Suprapubic skin (tissue), 4 donors: ENCODE data around the gene DNAJC1. TPM values are rescaled to one million over a fixed set of nuclear protein-coding genes. Genes with fewer than 3 reads are reported as not detected.

Experiments
- DNase-seq, 2 donors: peaks; one replicate each; pipeline ENCODE4 v3.0.0-alpha.2; 2019; ENCODE audit warnings: low spot score in 2 of 2
- H3K27ac ChIP-seq: fragments of 200-600 bp; sonication (generic); one replicate; pipeline ENCODE4 v1.5.1; 2019
- H3K27me3 ChIP-seq: fragments of 200-600 bp; sonication (generic); one replicate; pipeline ENCODE4 v1.5.1; 2019
- H3K36me3 ChIP-seq: fragments of 200-600 bp; sonication (generic); one replicate; pipeline ENCODE4 v1.5.1; 2019
- H3K4me1 ChIP-seq: fragments of 200-600 bp; sonication (generic); one replicate; pipeline ENCODE4 v1.5.1; 2019
- H3K4me3 ChIP-seq: fragments of 200-600 bp; sonication (generic); one replicate; pipeline ENCODE4 v1.5.1; 2019; ENCODE audit warnings: mild to moderate bottlenecking
- H3K9me3 ChIP-seq: fragments of 200-600 bp; sonication (generic); one replicate; pipeline ENCODE4 v1.5.1; 2019
- CTCF ChIP-seq, 2 donors: fragments of 200-600 bp in 1 of 2; fragments of 450-650 bp in 1 of 2; sonication (generic) in 1 of 2; IDR thresholded peaks; one replicate each; pipeline ENCODE4 v1.5.1; 2016 to 2019; ENCODE audit warnings: antibody characterized with exemption in 2 of 2, mild to moderate bottlenecking in 1 of 2, moderate library complexity in 1 of 2
- EP300 ChIP-seq: sonication (generic); formaldehyde crosslinking; IDR thresholded peaks from one replicate; pipeline ENCODE4 v1.6.1; 2017; ENCODE audit warnings: antibody characterized with exemption
- POLR2A ChIP-seq, 2 donors: fragments of 450-650 bp; IDR thresholded peaks; one replicate each; pipeline ENCODE4 v1.6.1; 2017; ENCODE audit warnings: antibody characterized with exemption in 2 of 2, mild to moderate bottlenecking in 2 of 2, moderate library complexity in 2 of 2
- POLR2AphosphoS5 ChIP-seq, 3 donors: sonication (generic); formaldehyde crosslinking; IDR thresholded peaks; one replicate each; pipeline ENCODE4 v1.6.1; 2017; ENCODE audit warnings: antibody characterized with exemption in 3 of 3
- WGBS: methylation state at CpG from one replicate; pipeline ENCODE4 v1.1.5; 2018; 5-methylcytosine and 5-hydroxymethylcytosine counted together
- total RNA-seq, 4 donors: library from RNA; depleted of rRNA; stranded (reverse); fragments of >200 nt; gene quantifications; one replicate each; pipeline ENCODE4 v1.1.0, GENCODE V29; 2016

The DNAJC1 gene
- total RNA-seq, 4 donors from 2014 or later, result 30.6 to 70.0 (median 61.0) TPM

- WGBS, result 0% methylated on average over 1 of the region's 1 CpG
- H3K36me3 ChIP-seq, result no peaks in the 10 kb centered on the region
- no peaks in the 10 kb centered on the region for H3K27me3 ChIP-seq
- H3K9me3 ChIP-seq, result peaks cover 5% of the 10 kb centered on the region
- TF ChIP-seq POLR2AphosphoS5 (IDR thresholded peaks at IDR 0.05) (no peak), POLR2A (IDR thresholded peaks at IDR 0.05) (no peak), CTCF (IDR thresholded peaks at IDR 0.05) (no peak)
- no peak overlapping the region for H3K27ac ChIP-seq
- DNase-seq, result no peak
- H3K4me1 ChIP-seq, result no peaks in the 10 kb centered on the region
- no peak overlapping the region for H3K4me3 ChIP-seq
These were observed 200.2 kb downstream of the DNAJC1 start for GRCh38 chr10:21803374-21803773.

GRCh38 chr10:21801609-21802008 lies 201.9 kb downstream of the DNAJC1 start:
- no peak for DNase-seq
- TF ChIP-seq EP300 (no peak), POLR2AphosphoS5 (IDR thresholded peaks at IDR 0.05) (no peak), CTCF (IDR thresholded peaks at IDR 0.05) (no peak), POLR2A (IDR thresholded peaks at IDR 0.05) (no peak)
- WGBS, result 95% methylated on average over 5 of the region's 5 CpGs
- Histone ChIP-seq H3K4me3 (no peak overlapping the region), H3K27me3 (no peaks in the 10 kb centered on the region), H3K27ac (no peak overlapping the region), H3K9me3 (peaks cover 5% of the 10 kb centered on the region), H3K36me3 (peaks cover 6% of the 10 kb centered on the region), H3K4me1 (no peaks in the 10 kb centered on the region)

- H3K4me1 ChIP-seq, result no peaks in the 10 kb centered on the region
- 91% methylated on average over 5 of the region's 5 CpGs for WGBS
- no peak for DNase-seq
- H3K4me3 ChIP-seq, result no peak overlapping the region
- H3K27ac ChIP-seq, result no peak overlapping the region
- H3K36me3 ChIP-seq, result peaks cover 6% of the 10 kb centered on the region
- peaks cover 5% of the 10 kb centered on the region for H3K9me3 ChIP-seq
- H3K27me3 ChIP-seq, result no peaks in the 10 kb centered on the region
- TF ChIP-seq POLR2AphosphoS5 (IDR thresholded peaks at IDR 0.05), result no peak
- TF ChIP-seq CTCF (IDR thresholded peaks at IDR 0.05), result no peak
- no peak for TF ChIP-seq POLR2A (IDR thresholded peaks at IDR 0.05)
- no peak for TF ChIP-seq EP300
These were observed 205.4 kb downstream of the DNAJC1 start for GRCh38 chr10:21797984-21798765.

GRCh38 chr10:21797533-21797932 lies 206.0 kb downstream of the DNAJC1 start:
- H3K4me1 ChIP-seq, result no peaks in the 10 kb centered on the region
- TF ChIP-seq POLR2AphosphoS5 (IDR thresholded peaks at IDR 0.05), result no peak
- no peak for TF ChIP-seq EP300
- TF ChIP-seq POLR2A (IDR thresholded peaks at IDR 0.05), result no peak
- no peak for TF ChIP-seq CTCF (IDR thresholded peaks at IDR 0.05)
- H3K27me3 ChIP-seq, result no peaks in the 10 kb centered on the region
- no peak overlapping the region for H3K4me3 ChIP-seq
- DNase-seq, result no peak
- WGBS, result 94% methylated on average over 3 of the region's 3 CpGs
- H3K36me3 ChIP-seq, result peaks cover 6% of the 10 kb centered on the region
- no peak overlapping the region for H3K27ac ChIP-seq
- peaks cover 5% of the 10 kb centered on the region for H3K9me3 ChIP-seq

GRCh38 chr10:21791276-21791675 lies 212.3 kb downstream of the DNAJC1 start:
- TF ChIP-seq CTCF (IDR thresholded peaks at IDR 0.05), result no peak
- TF ChIP-seq POLR2A (IDR thresholded peaks at IDR 0.05), result no peak
- TF ChIP-seq POLR2AphosphoS5 (IDR thresholded peaks at IDR 0.05), result no peak
- TF ChIP-seq EP300, result no peak
- Histone ChIP-seq H3K4me3 (no peak overlapping the region), H3K36me3 (no peaks in the 10 kb centered on the region), H3K27ac (no peak overlapping the region), H3K9me3 (no peaks in the 10 kb centered on the region), H3K27me3 (no peaks in the 10 kb centered on the region), H3K4me1 (no peaks in the 10 kb centered on the region)
- DNase-seq, result no peak
- WGBS, result 93% methylated on average over 2 of the region's 2 CpGs
